Measurements from ENCODE around the gene CAMK2N1.

CAMK2N1 gene

GRCh38 chr1:20443703-20444586 lies 42.1 kb downstream of the CAMK2N1 start:
- no peak for DNase-seq (ENCODE audit: low spot score)

GRCh38 chr1:20442920-20443625 lies 42.9 kb downstream of the CAMK2N1 start:
- DNase-seq (ENCODE audit: low spot score) = no peak

GRCh38 chr1:20440785-20441200 lies 45.2 kb downstream of the CAMK2N1 start:
- DNase-seq (ENCODE audit: low spot score) = peak; percentile 74

- DNase-seq (ENCODE audit: low spot score) = no peak
Measured at GRCh38 chr1:20439282-20439681, 46.7 kb downstream of the CAMK2N1 start.

- DNase-seq (ENCODE audit: low spot score) = no peak
Measured at GRCh38 chr1:20437640-20438039, 48.4 kb downstream of the CAMK2N1 start.

- no peak for DNase-seq (ENCODE audit: low spot score)
Measured at GRCh38 chr1:20432891-20433290, 53.1 kb downstream of the CAMK2N1 start.

All from HuH-7.5 (cell line).